CD4-positive, alpha-beta T cell (primary cell): ENCODE results near the gene TEPSIN. TPM values are rescaled to one million over a fixed set of nuclear protein-coding genes. Genes with fewer than 3 reads are reported as not detected.
A peak's percentile ranks its signal among the peaks of the same experiment; 100 is the strongest.

ENCODE experiments used
- ATAC-seq: fragments of 200-7000 bp; cut with Tn5 transposase; one replicate; pipeline ENCODE4 v1.10.0; 2022; ENCODE audit warnings: mild to moderate bottlenecking; ENCODE audit not compliant: poor library complexity
- CTCF ChIA-PET: fragments of 350-600 bp; sonication (Branson Sonifier 250); formaldehyde crosslinking; loops from one replicate; lab custom pipeline; 2021; ENCODE audit warnings: antibody characterized with exemption, inconsistent platforms; lab: Charles Lee
- POLR2A ChIA-PET: fragments of 350-600 bp; sonication (Branson Sonifier 250); formaldehyde crosslinking; loops from one replicate; lab custom pipeline; 2021; ENCODE audit warnings: antibody characterized with exemption, inconsistent platforms; lab: Charles Lee
- DNase-seq, 14 experiments: peaks; one replicate each; pipeline ENCODE4 v3.0.0-alpha.2; 2013 to 2020; ENCODE audit warnings: mixed read lengths in 2 of 14
- H3K27ac ChIP-seq, 2 donors: one replicate each; pipeline versions ENCODE4 v1.5.1 to v1.7.0; 2013; ENCODE audit warnings: low read length in 2 of 2, low read depth in 1 of 2, mild to moderate bottlenecking in 1 of 2
- H3K27me3 ChIP-seq, 2 experiments: 1 replicate in 1 of 2; 2 replicates in 1 of 2; pipeline versions ENCODE4 v1.6.1 to v1.7.0; 2013; ENCODE audit warnings: low read length in 2 of 2, control low read depth in 1 of 2, mild to moderate bottlenecking in 1 of 2, moderate library complexity in 1 of 2; ENCODE audit not compliant: insufficient read depth in 2 of 2, control insufficient read depth in 1 of 2
- H3K36me3 ChIP-seq: one replicate; pipeline ENCODE4 v1.6.1; 2013; ENCODE audit warnings: low read length, control low read depth; ENCODE audit not compliant: insufficient read depth
- H3K4me1 ChIP-seq: one replicate; pipeline ENCODE4 v1.6.1; 2013; ENCODE audit warnings: low read length, control low read depth; ENCODE audit not compliant: insufficient read depth
- H3K4me3 ChIP-seq: one replicate; pipeline ENCODE4 v1.5.1; 2013; ENCODE audit warnings: mild to moderate bottlenecking, low read length, moderate library complexity
- H3K9me3 ChIP-seq, 2 experiments: 1 replicate in 1 of 2; 2 replicates in 1 of 2; pipeline versions ENCODE4 v1.6.1 to v1.7.0; 2013; ENCODE audit warnings: low read length in 2 of 2, mild to moderate bottlenecking in 2 of 2, control low read depth in 1 of 2, moderate library complexity in 1 of 2; ENCODE audit not compliant: control insufficient read depth in 1 of 2, insufficient read depth in 1 of 2
- H3K27ac Mint-ChIP-seq: one replicate; pipeline ENCODE4 v1.8.0; 2020; ENCODE audit warnings: mixed read lengths
- H3K27me3 Mint-ChIP-seq: one replicate; pipeline ENCODE4 v1.8.0; 2021; ENCODE audit warnings: mixed read lengths
- H3K36me3 Mint-ChIP-seq: one replicate; pipeline ENCODE4 v1.8.0; 2021; ENCODE audit warnings: low read depth, mixed read lengths
- H3K4me1 Mint-ChIP-seq: one replicate; pipeline ENCODE4 v1.8.0; 2021; ENCODE audit warnings: low read depth, mixed read lengths
- H3K4me3 Mint-ChIP-seq: one replicate; pipeline ENCODE4 v1.8.0; 2020; ENCODE audit warnings: mild to moderate bottlenecking, mixed read lengths
- H3K9me3 Mint-ChIP-seq: one replicate; pipeline ENCODE4 v1.8.0; 2020; ENCODE audit warnings: mixed read lengths
- intact Hi-C, 2 experiments: fragments of 100-400 bp; cut with DNase I in 1 of 2; cut with micrococcal nuclease in 1 of 2; formaldehyde crosslinking; loops; one replicate each; pipeline versions ENCODE4 v1.15.1 to v1.9.0; 2023 to 2025; cut with DNase I, micrococcal nuclease
- total RNA-seq, 174 experiments: library from RNA in 2 of 174; stranded (reverse) in 2 of 174; gene quantifications; one replicate each; pipeline ENCODE4 v1.2.3 and lab custom pipeline; 2021 to 2026
- TF ChIP-seq, protein P1 (sequence below): fragments of 200-600 bp; IDR thresholded peaks from one replicate; pipeline ENCODE4 v1.8.0; 2022; ENCODE audit warnings: antibody characterized with exemption, mild to moderate bottlenecking

The TEPSIN gene
- total RNA-seq, 2 experiments from 2014 or later = 68.2 to 74.4 TPM

DNA sequence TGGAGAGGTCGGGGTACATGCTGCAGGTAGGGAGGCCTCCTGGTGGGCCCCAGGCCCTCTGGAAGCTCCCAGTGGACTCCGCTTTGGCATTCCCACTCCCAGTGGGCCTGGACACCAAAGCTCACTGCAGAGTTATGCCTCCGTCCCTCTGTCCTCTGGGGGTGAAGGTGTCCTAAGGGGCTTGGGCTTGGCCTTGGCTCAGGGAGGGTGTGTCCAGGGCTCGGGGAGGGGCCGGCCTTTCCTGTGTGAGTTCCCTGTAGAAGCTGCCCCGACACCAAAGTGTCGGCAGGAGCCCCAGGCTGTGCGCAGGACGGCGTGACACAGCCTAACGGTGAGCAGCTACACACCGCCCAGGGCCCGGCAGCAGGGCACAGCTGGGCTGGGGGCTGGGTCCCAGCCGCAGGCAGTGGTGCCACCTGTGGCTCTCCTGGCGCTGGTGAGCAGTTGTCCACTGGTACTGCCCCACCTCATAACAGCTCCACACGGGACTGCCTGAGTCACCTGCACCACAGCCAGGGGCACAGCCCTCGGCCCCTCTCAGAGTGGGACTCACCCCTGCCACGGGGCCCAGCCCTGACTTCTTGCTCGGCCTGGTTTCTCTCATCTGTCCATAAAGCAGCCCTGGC lies 6.1 kb downstream of the TEPSIN start:
- ChIA-PET CTCF (no interaction called here), POLR2A (no interaction called here)
- Histone ChIP-seq H3K36me3 (peaks cover 50% of the 10 kb centered on the region), H3K9me3 (no peaks in the 10 kb centered on the region), H3K27ac (no peak overlapping the region), H3K4me1 (peaks cover 22% of the 10 kb centered on the region), H3K27me3 (no peaks in the 10 kb centered on the region), H3K4me3 (no peak overlapping the region)
- Mint-ChIP-seq H3K27ac (no peak overlapping the region), H3K9me3 (no peaks in the 10 kb centered on the region), H3K27me3 (no peaks in the 10 kb centered on the region), H3K4me1 (peaks cover 23% of the 10 kb centered on the region), H3K4me3 (no peak overlapping the region), H3K36me3 (peaks cover 33% of the 10 kb centered on the region)
- TF ChIP-seq, protein P1, sequence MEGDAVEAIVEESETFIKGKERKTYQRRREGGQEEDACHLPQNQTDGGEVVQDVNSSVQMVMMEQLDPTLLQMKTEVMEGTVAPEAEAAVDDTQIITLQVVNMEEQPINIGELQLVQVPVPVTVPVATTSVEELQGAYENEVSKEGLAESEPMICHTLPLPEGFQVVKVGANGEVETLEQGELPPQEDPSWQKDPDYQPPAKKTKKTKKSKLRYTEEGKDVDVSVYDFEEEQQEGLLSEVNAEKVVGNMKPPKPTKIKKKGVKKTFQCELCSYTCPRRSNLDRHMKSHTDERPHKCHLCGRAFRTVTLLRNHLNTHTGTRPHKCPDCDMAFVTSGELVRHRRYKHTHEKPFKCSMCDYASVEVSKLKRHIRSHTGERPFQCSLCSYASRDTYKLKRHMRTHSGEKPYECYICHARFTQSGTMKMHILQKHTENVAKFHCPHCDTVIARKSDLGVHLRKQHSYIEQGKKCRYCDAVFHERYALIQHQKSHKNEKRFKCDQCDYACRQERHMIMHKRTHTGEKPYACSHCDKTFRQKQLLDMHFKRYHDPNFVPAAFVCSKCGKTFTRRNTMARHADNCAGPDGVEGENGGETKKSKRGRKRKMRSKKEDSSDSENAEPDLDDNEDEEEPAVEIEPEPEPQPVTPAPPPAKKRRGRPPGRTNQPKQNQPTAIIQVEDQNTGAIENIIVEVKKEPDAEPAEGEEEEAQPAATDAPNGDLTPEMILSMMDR = no peak
- intact Hi-C loops = no loop called here
- ATAC-seq (no peak), DNase-seq (no peak)

DNA sequence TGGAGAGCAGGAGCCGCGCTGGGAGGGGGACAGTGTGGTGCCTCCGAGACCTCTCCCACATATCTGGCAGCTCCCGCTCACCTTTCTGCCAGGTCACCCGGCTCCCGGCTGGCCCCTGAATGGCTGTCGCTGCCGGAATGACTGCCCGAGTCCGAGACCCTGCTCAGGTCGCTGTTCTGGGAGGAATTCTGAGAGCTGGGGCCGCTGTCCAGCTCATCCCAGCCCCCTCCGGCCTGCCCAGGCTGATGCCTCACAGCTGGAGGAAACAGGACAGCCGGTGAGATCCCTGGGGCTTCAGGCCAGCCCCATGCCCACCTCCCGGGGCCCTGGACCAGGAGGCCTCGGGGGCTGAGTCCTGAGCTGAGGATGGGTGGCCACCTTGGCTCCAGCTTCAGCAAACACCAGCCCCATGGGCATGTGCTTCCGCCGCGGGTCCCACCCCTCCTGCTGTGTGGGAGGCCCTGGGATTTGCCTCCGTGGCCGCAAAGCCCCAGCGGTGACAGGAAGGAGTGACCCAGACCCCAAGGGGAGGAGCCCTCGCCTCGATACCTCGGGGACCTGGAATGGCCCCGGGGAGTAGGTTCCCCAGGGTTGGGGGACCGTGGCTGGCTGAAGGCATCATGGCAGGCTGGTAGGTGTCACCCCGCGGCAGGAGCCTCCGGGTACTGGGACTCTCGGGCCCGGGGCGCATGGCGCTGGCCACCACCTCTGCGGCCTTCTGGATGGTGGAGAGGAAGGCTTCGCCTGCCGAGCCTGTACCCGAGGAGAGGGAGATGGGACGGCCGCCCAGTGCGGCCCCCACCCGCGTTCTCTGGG lies 6.9 kb downstream of the TEPSIN start:
- Histone ChIP-seq H3K27me3 (no peaks in the 10 kb centered on the region), H3K27ac (no peak overlapping the region), H3K4me3 (no peak overlapping the region), H3K4me1 (peaks cover 15% of the 10 kb centered on the region), H3K36me3 (peaks cover 50% of the 10 kb centered on the region), H3K9me3 (no peaks in the 10 kb centered on the region)
- TF ChIP-seq, protein P1 = no peak
- Mint-ChIP-seq H3K4me1 (peaks cover 19% of the 10 kb centered on the region), H3K36me3 (peaks cover 37% of the 10 kb centered on the region), H3K4me3 (no peak overlapping the region), H3K9me3 (no peaks in the 10 kb centered on the region), H3K27ac (no peak overlapping the region), H3K27me3 (no peaks in the 10 kb centered on the region)
- ATAC-seq = no peak
- intact Hi-C loops = no loop called here
- ChIA-PET POLR2A (no interaction called here), CTCF (no interaction called here)
- DNase-seq = peak in 1 of 14 experiments; percentile 30

DNA sequence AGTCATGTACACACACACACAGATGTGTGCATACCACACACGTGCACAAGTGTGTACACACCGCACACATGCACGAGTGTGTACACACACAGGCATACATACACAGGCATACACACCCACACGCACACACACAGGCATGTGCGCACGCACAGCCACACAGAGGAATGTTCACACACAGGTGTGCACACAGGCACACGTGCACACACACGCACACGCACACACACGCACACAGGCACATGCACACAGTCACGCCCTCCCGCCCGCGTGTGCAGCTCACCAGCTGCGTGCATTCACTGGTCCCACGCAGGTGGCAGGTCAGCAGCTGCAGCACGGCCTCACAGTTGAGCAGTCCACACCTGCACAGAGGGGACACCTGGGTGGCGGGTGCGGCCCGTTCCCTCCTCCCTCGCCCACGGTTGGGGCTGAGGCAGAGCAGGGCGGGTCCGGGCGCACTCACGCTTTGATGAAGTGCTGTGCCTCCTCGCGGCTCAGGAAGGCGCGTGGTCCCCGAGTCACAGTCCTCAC lies 7.7 kb downstream of the TEPSIN start:
- Mint-ChIP-seq H3K36me3 (peaks cover 37% of the 10 kb centered on the region), H3K27me3 (no peaks in the 10 kb centered on the region), H3K27ac (peak overlapping the region; percentile 34), H3K4me3 (peak overlapping the region; percentile 42), H3K9me3 (no peaks in the 10 kb centered on the region), H3K4me1 (peaks cover 19% of the 10 kb centered on the region)
- TF ChIP-seq, protein P1 = no peak
- DNase-seq = no peak
- Histone ChIP-seq H3K4me1 (peaks cover 7% of the 10 kb centered on the region), H3K36me3 (peaks cover 50% of the 10 kb centered on the region), H3K4me3 (no peak overlapping the region), H3K27me3 (no peaks in the 10 kb centered on the region), H3K9me3 (no peaks in the 10 kb centered on the region), H3K27ac (no peak overlapping the region)
- CTCF ChIA-PET = no interaction called here
- ATAC-seq = no peak
- POLR2A ChIA-PET = no interaction called here
- intact Hi-C loops = no loop called here
